GM19240 (cell line): ENCODE measurements around the gene ATF6B.
"Not testable (repeated sequence)": the region's sequence is repeated elsewhere in the genome, so short reads cannot be mapped to it uniquely, and the experiment has no call there.

Experiments
- DNase-seq: peaks from one replicate; pipeline ENCODE4 v3.0.0; 2011; ENCODE audit warnings: low spot score; ENCODE audit not compliant: insufficient read length

The ATF6B gene

DNA sequence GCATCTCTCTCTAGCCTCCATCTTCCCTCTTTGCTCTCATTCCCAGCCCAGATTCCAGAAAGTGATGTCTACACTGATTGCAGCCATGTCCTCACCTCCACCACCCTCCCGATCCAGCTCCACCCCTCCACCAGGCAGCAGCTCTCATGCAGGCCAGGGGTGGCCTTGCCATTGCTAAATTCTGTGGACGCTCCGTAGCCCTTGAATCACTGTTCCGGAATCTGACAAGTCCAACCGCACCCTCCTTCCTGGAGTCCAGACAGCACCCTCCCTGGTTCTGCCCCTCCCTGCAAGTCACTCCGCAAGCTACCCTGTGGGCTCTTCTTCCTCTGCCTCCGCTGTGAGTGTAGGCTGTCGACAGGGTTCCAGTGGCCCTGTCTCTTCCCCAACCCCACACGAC is 45.1 kb downstream of the ATF6B start:
- no peak for DNase-seq

DNA sequence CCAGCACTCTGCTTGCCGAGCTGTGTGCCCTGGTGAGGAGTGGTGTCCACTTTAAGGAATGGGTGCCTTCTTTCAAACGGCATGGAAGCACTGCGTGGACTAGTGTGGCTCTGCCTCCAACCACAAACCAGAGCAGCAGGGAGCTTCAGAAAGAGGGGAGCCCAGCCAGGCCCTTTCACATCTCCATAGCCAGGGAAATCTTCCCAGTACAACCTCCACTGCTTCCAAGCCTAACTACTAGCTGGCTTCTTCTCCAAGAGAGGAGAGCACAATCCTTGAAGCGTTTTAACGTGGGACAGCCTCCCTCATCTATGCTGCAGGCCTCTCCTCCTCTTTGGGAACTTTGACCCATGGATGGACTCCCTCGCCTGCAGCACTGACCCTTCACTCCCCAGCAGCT is 45.6 kb downstream of the ATF6B start:
- no peak for DNase-seq

DNA sequence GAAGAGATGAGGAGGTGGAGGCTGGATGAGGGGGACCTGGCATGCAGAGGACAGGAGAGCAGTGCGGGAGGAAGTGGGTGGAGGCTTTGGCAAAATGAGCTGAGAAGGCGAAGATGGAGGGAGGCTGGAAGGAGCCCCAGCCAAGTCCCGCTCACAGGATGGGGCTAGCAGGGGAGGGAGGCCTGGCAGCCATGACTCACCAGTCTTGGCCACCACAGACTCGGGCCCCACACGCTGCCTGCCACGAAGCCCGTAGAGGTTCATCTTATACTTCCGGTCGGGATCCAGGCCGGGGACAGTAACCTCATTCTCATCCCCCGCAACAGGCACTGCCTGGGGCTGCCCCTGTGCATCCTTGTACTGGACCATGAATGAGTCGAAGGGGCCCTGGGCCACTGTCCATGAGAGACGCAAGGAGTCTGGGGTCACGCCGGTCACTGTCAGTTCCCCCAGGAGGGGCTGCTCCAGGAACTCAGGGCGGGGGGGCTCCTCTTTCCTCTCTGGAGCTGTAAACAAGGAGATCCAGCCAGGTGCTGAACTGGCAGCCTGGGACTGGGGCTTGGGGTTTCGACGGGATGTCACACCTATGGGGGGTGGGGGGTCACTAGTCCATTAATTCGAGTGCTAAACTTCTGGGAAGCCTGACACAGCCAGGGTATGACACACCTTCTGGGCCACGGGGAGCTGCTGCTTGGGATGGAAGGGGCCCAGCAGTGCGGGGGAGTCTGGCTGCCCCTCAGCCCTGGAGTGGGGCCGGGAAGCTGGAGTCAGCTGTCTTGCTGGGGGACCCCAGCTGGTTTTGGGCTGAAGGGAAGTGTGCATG is 46.7 kb downstream of the ATF6B start:
- DNase-seq, result no peak

DNA sequence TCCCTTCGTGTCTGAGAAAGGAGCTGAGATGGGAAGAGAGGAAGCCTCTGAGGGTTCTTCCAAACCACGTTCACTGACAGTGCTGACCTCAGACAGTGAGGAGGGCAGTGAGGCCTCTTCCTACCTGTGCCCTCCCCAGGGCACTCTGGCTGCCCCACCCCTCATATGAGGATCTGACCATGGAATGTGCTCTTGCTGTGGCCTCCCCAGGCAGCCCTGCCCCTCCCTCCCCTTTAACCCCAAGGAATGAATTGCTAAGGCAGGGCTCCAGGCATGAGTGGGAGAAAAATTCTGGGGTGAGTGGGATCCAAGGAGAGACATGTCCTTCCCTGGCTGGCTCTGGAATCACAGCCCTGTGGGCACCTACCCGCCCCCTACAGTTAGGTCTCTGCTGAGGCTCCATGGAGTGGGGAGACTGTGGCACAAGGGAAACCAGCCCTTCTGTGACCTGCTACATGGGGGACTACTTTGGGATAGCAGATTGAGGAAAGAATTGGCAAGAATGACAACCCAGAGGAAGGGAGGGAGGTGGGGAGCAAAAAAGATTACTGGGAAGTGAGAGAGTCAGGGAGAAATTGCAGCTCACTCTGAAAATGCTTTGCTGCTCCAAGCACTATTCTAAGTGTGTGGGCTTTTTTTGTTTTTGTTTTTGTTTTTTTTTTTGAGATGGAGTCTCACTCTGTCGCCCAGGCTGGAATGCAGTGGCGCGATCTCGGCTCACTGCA is 48.3 kb downstream of the ATF6B start:
- no peak for DNase-seq

DNA sequence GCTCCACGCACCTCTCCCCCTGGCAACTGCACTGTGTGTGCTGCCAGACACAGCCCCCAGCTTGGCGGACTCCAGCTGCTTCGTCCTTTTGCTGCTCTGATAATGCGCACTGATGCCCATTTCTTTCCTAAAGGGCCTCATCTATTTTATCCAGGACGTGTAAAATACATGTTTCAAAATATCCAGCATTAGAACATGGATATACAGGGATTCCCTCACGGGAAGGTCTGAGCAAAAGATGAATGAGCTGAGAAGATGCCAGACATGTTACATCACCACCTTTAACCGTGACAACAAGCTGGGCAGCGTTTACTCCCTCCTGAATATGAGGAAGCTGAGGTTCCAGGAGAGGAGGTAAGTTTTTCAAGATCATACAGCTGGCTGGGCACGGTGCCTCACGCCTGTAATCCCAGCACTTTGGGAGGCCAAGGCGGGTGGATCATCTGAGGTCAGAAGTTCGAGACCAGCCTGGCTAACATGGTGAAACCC is 51.7 kb downstream of the ATF6B start:
- DNase-seq, result no peak

DNA sequence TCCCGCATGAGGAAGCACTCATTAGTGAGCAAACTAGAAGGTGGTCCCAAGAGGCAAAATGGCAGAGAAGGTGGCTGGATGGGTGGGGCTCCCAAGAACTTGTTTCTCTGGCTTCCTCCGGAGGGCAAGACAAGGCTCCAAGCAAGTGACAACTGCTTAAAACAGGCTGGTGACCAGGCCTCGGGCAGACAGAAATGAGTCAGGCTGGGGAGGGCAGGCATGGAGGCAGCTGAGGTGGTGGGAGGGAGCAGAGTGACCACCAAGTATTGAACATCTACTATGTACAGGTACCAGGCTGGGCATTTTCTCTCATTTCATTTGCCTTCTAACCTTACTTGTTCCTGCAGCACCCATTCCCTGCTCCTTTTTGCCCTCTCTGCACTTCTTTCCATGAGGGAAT is 52.3 kb downstream of the ATF6B start:
- DNase-seq, result no peak

DNA sequence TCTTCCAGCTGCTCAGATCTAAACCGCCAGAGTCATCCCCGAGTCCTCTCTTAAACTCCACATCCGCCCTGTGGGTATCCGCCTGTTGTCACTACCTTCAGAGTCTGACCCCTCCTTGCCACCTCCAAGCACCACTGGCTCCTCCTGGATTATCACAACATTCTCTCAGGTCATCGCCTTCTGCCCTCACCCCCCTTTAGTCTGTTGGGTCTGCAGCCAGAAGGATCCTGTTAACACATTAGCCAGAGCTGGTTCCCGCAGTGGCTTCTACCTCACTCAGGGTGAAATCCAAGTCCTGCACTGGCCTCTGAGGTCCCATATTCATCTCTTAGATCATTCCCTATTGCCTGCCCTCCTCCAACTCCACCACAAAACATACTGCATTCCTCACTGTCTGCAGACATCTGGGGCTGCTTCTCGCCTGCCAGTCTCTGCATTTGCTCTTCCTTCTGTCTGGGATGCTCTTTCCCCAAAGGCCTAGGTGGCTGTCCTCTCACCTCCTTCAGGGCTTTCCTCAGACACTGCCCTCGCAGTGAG is 53.0 kb downstream of the ATF6B start:
- DNase-seq, result no peak

DNA sequence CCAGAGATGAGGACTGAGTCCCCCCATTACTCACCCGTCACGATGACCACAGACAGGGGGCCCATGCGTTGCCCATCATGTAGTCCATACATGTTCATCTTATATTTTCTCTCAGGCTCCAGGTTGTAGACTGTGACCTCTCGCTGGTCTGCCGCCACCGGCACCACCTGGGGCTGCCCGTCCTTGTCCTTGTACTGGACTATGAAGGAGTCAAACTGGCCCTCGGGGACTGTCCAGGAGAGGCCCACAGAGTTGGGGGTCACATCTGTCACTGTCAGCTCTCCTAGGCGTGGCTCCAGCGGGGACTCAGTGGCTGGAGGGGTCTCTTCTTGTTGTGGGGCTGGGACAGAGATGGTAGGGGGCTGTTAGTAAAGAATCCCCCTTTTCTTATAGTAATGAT is 54.4 kb downstream of the ATF6B start:
- DNase-seq, result no peak

DNA sequence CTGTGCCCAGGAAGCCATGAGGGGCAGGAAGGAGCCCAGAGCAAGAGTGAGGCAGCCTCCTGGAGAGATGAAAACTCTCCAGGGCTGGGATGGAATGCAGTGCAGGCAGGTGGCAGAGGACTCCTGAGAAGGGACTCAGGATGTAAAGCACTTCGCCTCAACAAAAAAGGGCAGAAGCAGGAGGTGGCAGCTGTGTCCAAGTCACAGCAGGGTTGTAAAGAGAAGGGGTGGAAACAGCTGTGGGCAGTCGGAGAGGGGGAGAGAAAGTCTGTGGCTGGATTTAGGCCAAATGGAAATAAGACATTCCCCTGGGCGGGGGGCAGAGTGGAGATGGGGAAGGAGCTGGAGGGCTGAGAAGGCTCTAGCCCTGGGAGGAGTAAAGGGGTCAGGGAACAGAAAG is 54.9 kb downstream of the ATF6B start:
- no peak for DNase-seq

DNA sequence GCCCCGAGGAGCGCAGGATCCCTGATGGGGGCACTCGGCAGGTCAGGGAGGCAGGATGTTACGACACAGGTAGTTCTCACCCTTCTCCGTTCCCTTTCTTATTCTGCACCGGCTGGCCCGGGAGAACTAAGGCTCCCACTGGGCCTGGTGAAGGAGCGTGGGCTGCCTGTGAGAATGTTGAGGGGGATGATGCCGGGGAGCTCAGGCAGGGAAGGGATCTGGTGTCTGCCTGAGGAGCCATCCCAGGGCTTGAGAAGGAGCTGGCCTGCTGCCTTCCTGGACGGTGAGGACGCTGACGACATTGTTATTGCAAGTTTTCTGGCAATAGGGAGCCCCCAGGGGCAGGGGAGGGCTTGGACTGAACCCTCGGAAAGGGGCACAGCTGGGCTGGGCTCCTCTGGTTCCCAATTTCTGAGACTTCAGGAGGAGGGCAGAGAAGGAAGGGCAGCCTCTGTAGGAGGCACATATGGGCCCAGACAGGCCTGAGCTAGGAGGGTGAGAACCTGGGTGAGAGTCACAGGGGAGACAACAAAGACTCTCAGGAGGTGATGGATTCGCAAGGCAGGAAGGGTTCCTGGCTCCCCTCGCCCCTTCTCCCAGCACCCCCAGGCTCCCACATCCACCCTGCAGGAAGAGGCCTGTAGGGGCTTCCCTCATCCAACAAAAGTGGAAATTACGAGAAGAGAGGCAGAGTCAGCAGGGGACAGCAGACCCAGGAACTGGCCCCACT is 57.1 kb downstream of the ATF6B start:
- DNase-seq, result no peak

DNA sequence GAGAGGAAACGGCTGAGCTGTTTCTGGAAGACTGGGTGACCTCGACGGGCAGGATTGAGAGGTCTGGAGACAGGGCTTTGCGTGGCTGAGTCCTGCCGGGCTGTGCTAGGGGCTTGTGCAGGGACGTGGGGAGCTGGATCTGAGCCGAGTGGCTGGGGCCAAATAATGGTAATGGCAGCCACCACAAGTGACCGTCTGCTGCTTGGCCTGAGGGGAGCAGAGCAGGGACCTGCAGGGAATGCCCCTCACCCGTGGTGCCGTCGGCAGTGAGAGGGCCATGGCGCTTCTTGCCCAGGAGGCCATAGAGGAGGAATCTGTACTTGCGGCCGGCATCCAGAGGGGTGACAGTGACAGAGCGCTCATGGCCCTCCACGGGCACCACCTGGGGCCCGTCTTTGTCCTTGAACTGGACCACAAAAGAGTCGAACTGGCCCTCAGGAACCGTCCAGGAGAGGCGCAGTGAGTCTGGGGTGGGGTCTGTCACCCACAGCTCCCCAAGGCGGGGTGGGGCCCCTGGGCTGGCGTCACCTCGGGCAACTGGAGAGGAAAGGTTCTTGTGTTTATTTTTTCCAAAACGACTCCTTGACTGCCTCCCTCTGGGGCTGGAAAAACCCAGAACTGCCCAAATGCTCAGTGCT is 58.0 kb downstream of the ATF6B start:
- no peak for DNase-seq

DNA sequence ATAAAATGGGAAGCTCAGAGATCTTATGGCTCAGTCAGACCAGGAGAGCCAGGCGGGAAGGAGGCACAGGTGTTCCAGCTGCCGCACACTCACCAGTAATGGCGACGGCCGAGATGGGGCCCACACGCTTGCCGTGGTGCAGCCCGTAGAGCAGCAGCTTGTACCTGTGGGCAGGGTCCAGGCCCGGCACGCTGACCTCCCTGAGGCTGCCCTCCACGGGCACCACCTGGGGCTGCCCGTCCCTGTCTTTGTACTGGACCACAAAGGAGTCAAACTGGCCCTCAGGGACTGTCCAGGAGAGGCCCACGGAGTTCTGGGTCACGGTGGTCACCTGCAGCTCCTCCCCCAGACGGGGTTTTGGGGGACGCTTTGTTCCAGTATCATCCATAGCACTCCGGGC is 58.6 kb downstream of the ATF6B start:
- DNase-seq, result no peak

DNA sequence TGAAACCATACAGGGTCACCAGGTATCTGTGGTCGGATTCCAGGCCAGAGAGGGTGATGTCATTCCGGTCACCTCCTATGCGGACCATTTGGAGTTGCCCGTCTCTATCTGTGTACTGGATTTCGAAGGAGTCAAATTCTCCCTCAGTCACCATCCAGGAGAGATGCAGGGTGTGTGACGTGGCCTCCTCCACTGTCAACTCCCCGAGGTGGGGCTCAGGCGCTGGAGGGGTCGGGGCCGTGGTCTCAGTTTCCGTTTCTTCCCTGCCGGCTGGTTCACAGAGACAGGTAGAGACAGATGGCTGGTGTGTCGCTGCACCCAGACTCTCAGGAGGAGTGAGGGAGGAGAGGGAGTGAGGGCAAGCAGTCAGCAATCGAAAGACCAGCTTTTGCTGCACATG is 59.2 kb downstream of the ATF6B start:
- DNase-seq, result no peak

DNA sequence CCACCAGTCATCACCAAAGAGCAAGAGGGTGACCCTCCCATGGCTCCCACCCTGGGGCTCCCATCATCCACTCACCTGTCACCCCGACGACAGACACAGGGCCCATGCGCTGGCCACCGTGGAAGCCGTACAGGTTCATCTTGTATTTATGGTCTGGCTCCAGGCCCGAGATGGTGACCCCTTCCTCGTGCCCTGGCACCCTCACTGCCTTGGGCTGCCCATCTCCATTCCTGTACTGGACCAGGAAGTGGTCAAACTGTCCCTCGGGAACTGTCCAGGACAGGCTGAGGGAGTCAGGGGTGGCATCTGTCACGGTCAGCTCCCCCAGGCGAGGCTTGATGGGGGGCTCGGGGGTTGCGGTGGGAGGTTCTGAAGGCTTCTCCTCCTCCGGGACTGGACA is 59.7 kb downstream of the ATF6B start:
- DNase-seq, result not testable (repeated sequence)

DNA sequence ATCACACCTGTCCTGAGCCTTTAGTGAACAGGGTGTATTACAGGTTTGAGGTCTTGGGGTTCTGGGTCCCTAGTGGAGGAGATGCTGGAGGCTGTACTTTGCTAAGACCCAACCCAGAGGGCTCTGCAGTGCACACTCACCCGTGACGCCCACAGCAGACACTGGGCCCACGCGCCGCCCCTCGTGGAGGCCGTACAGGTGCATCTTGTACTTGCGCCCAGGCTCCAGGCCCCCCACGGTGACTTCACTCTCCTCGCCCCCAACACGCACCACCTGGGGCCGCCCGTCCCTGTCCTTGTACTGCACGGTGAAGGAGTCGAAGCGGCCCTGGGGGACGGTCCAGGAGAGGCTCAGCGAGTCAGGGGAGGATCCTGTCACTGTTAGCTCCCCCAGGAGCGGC is 60.5 kb downstream of the ATF6B start:
- not testable (repeated sequence) for DNase-seq
